Activated CD8-positive, alpha-beta memory T cell treated with anti-CD3 and anti-CD28 coated beads for 36 hours (primary cell): Measurements from ENCODE around the gene RPL41. TPM values are rescaled to one million over a fixed set of nuclear protein-coding genes. Genes with fewer than 3 reads are reported as not detected.

Experiments
- total RNA-seq, 2 experiments: library from RNA; stranded (reverse); gene quantifications; one replicate each; pipeline ENCODE4 v1.2.3, GENCODE V29; 2021

The RPL41 gene
- total RNA-seq, 2 experiments from 2014 or later = 5,323 to 5,325 TPM

Other genes starting within 250 kb of the RPL41 start
- 10 to 100 TPM; 34.8 to 36.2 TPM for gene PYM1, start 188.7 kb upstream of the RPL41 start, total RNA-seq
- gene DGKA, start 185.5 kb upstream of the RPL41 start, total RNA-seq = 100 to 1,000 TPM; 199 to 219 TPM
- gene PMEL, start 150.6 kb upstream of the RPL41 start, total RNA-seq = under 1 TPM; 0.46 to 0.50 TPM
- gene CDK2, start 149.8 kb upstream of the RPL41 start, total RNA-seq = 100 to 1,000 TPM; 124 to 133 TPM
- gene RAB5B, start 142.6 kb upstream of the RPL41 start, total RNA-seq = 10 to 100 TPM; 27.5 to 32.4 TPM
- gene SUOX, start 119.4 kb upstream of the RPL41 start, total RNA-seq = 1 to 10 TPM; 2.7 TPM
- gene IKZF4, start 95.6 kb upstream of the RPL41 start, total RNA-seq = 10 to 100 TPM; 14.2 to 15.1 TPM
- gene RPS26, start 74.7 kb upstream of the RPL41 start, total RNA-seq = 10 to 100 TPM; 44.3 to 47.0 TPM
- 1 to 10 TPM in 1 of 2 experiments, under 1 TPM in 1; 0.97 to 1.1 TPM for gene ERBB3, start 36.5 kb upstream of the RPL41 start, total RNA-seq
- 100 to 1,000 TPM; 507 to 514 TPM for gene PA2G4, start 12.1 kb upstream of the RPL41 start, total RNA-seq
- gene ZC3H10, start 1.6 kb downstream of the RPL41 start, total RNA-seq = 1 to 10 TPM; 9.8 TPM
- 100 to 1,000 TPM; 193 to 196 TPM for gene ESYT1, start 11.6 kb downstream of the RPL41 start, total RNA-seq
- 10 to 100 TPM; 68.4 to 75.1 TPM for gene MYL6B, start 36.0 kb downstream of the RPL41 start, total RNA-seq
- gene MYL6, start 41.7 kb downstream of the RPL41 start, total RNA-seq = 100 to 1,000 TPM; 929 to 938 TPM
- 100 to 1,000 TPM; 105 to 108 TPM for gene SMARCC2, start 72.8 kb downstream of the RPL41 start, total RNA-seq
- gene RNF41, start 105.3 kb downstream of the RPL41 start, total RNA-seq = 10 to 100 TPM; 38.9 to 40.2 TPM
- gene NABP2, start 107.7 kb downstream of the RPL41 start, total RNA-seq = 100 to 1,000 TPM; 103 to 106 TPM
- gene SLC39A5, start 113.4 kb downstream of the RPL41 start, total RNA-seq = 1 to 10 TPM in 1 of 2 experiments, under 1 TPM in 1; 0.78 to 1.1 TPM
- gene ANKRD52, start 141.8 kb downstream of the RPL41 start, total RNA-seq = 10 to 100 TPM; 56.4 to 56.5 TPM
- gene COQ10A, start 150.3 kb downstream of the RPL41 start, total RNA-seq = 10 to 100 TPM; 10.2 to 12.1 TPM
- 100 to 1,000 TPM; 275 to 283 TPM for gene CS, start 183.7 kb downstream of the RPL41 start, total RNA-seq
- 100 to 1,000 TPM; 180 to 185 TPM for gene CNPY2, start 199.4 kb downstream of the RPL41 start, total RNA-seq
- gene PAN2, start 217.4 kb downstream of the RPL41 start, total RNA-seq = 10 to 100 TPM; 25.5 to 25.8 TPM
- gene IL23A, start 222.3 kb downstream of the RPL41 start, total RNA-seq = 10 to 100 TPM; 45.9 to 46.1 TPM
- gene STAT2, start 243.5 kb downstream of the RPL41 start, total RNA-seq = 10 to 100 TPM; 53.1 to 54.1 TPM
- not detected for gene APOF, start 246.2 kb downstream of the RPL41 start, total RNA-seq